Measurements from ENCODE around the gene NKX6-1. TPM values are rescaled to one million over a fixed set of nuclear protein-coding genes. Genes with fewer than 3 reads are reported as not detected.
A peak's percentile ranks its signal among the peaks of the same experiment; 100 is the strongest.

NKX6-1 gene
- total RNA-seq, 4 donors from 2014 or later, result 0.14 TPM; not detected in 3

DNA sequence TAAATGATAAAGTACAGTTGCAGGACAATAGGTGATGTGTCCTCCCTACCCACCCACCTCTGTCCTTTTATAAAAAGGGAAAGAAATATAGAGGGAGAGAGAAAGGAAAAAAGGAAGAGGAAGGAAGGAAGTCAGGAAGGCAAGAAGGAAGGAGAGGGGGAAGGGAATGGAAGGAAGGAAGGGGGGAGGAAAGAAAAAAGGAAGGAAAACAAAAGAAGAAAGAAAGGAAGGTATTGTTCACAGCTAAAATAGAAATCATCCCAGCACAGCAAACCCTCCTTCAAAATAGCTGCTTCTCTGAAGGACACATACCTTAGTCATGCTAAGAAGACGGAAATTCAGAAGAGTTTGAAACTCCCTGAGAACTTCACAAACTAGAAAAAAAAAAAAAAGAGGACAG, 8.4 kb downstream of the NKX6-1 start:
- Histone ChIP-seq H3K36me3 (no peaks in the 10 kb centered on the region), H3K4me3 (no peak overlapping the region), H3K9me3 (no peaks in the 10 kb centered on the region), H3K4me1 (peaks cover 5 to 14% (median 11%) of the 10 kb centered on the region in 4 donors), H3K27me3 (peaks cover 100% of the 10 kb centered on the region), H3K27ac (no peak overlapping the region)
- in situ Hi-C loops (cut with MboI; ENCODE audit: low pct_ligation_motif_present in 1 of 4, low pct_unique_long_range_greater_than_20kb in 1 of 4, low sequenced_read_pairs in 3 of 4) (no loop called here), intact Hi-C loops (cut with DNase I; ENCODE audit: low total_unique reads) (no loop called here)
- no peak for DNase-seq
- TF ChIP-seq POLR2A (IDR thresholded peaks at IDR 0.05) (no peak), EP300 (IDR thresholded peaks at IDR 0.05; ENCODE audit: low read depth) (no peak), POLR2AphosphoS5 (IDR thresholded peaks at IDR 0.05) (no peak)
- TF ChIP-seq, protein P1, sequence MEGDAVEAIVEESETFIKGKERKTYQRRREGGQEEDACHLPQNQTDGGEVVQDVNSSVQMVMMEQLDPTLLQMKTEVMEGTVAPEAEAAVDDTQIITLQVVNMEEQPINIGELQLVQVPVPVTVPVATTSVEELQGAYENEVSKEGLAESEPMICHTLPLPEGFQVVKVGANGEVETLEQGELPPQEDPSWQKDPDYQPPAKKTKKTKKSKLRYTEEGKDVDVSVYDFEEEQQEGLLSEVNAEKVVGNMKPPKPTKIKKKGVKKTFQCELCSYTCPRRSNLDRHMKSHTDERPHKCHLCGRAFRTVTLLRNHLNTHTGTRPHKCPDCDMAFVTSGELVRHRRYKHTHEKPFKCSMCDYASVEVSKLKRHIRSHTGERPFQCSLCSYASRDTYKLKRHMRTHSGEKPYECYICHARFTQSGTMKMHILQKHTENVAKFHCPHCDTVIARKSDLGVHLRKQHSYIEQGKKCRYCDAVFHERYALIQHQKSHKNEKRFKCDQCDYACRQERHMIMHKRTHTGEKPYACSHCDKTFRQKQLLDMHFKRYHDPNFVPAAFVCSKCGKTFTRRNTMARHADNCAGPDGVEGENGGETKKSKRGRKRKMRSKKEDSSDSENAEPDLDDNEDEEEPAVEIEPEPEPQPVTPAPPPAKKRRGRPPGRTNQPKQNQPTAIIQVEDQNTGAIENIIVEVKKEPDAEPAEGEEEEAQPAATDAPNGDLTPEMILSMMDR (IDR thresholded peaks at IDR 0.05), result no peak
- 33 to 44% methylated on average over 1 of the region's 1 CpG for WGBS, 2 donors (ENCODE audit: low coverage in 1 of 2)

DNA sequence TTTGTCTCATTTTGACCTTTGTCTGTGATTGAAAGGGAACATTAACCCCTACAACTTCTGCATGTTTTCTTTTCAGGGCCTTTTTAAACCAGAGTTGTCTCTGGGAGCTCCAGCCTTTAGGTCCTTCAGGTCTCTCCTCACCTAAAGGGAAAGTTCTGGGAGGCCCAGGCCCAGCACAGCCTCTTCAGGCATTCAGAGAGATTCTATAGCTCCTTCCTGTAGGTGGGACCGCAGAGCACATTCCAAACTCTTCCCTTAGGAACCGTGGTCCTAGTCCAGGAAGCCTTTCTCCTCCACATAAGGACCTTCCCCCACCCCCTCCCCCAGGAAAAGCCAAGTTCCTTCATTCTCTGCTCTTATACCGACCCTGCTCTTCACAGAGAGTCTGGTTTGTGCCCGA, 14.9 kb downstream of the NKX6-1 start:
- intact Hi-C loops (cut with DNase I; ENCODE audit: low total_unique reads), result no loop called here
- H3K27me3 ChIP-seq, result peaks cover 100% of the 10 kb centered on the region
- DNase-seq, result no peak
- in situ Hi-C loops (cut with MboI; ENCODE audit: low pct_ligation_motif_present in 1 of 4, low pct_unique_long_range_greater_than_20kb in 1 of 4, low sequenced_read_pairs in 3 of 4), result no loop called here
- H3K9me3 ChIP-seq, result no peaks in the 10 kb centered on the region
- TF ChIP-seq POLR2AphosphoS5 (IDR thresholded peaks at IDR 0.05) (no peak), POLR2A (IDR thresholded peaks at IDR 0.05) (no peak), EP300 (IDR thresholded peaks at IDR 0.05; ENCODE audit: low read depth) (no peak)
- TF ChIP-seq, protein P1 (IDR thresholded peaks at IDR 0.05), result no peak
- peaks cover 4 to 28% (median 17%) of the 10 kb centered on the region in 4 donors for H3K4me1 ChIP-seq
- H3K36me3 ChIP-seq, result no peaks in the 10 kb centered on the region
- 60 to 75% methylated on average over 2 to 4 of the region's 4 CpGs for WGBS, 2 donors (ENCODE audit: low coverage in 1 of 2)
- H3K4me3 ChIP-seq, result no peak overlapping the region
- H3K27ac ChIP-seq, result no peak overlapping the region

DNA sequence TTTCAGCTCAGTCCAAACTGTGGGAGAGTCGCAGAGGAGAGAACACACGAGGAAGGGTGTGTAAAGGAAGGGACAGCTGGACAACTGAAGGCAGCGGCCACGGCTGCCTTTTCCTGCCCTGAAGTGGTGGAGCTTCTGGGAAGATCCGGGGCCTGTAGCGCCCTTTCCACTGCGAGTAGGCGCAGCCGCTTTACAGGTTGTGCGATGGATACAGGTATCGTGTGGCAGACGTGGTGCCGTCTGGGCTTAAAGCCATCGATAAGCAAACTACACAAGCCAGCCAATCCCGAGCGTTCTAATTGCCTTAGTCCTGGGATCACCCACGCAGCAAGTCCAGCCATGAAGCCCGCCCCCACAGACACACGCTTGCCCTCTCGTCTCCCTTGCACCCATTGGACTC, 15.4 kb downstream of the NKX6-1 start:
- no peak for DNase-seq
- intact Hi-C loops (cut with DNase I; ENCODE audit: low total_unique reads), result no loop called here
- in situ Hi-C loops (cut with MboI; ENCODE audit: low pct_ligation_motif_present in 1 of 4, low pct_unique_long_range_greater_than_20kb in 1 of 4, low sequenced_read_pairs in 3 of 4), result no loop called here
- Histone ChIP-seq H3K27me3 (peaks cover 100% of the 10 kb centered on the region), H3K36me3 (no peaks in the 10 kb centered on the region), H3K9me3 (no peaks in the 10 kb centered on the region), H3K4me3 (no peak overlapping the region), H3K27ac (no peak overlapping the region), H3K4me1 (peaks cover 4 to 28% (median 17%) of the 10 kb centered on the region in 4 donors)
- WGBS, 2 donors (ENCODE audit: low coverage in 1 of 2), result 38% methylated on average over 20 of the region's 20 CpGs; no CpG with 5 or more reads in 1 of the 2 donors
- TF ChIP-seq POLR2AphosphoS5 (IDR thresholded peaks at IDR 0.05), result no peak
- TF ChIP-seq, protein P1 (IDR thresholded peaks at IDR 0.05), result no peak
- no peak for TF ChIP-seq EP300 (IDR thresholded peaks at IDR 0.05; ENCODE audit: low read depth)
- no peak for TF ChIP-seq POLR2A (IDR thresholded peaks at IDR 0.05)

DNA sequence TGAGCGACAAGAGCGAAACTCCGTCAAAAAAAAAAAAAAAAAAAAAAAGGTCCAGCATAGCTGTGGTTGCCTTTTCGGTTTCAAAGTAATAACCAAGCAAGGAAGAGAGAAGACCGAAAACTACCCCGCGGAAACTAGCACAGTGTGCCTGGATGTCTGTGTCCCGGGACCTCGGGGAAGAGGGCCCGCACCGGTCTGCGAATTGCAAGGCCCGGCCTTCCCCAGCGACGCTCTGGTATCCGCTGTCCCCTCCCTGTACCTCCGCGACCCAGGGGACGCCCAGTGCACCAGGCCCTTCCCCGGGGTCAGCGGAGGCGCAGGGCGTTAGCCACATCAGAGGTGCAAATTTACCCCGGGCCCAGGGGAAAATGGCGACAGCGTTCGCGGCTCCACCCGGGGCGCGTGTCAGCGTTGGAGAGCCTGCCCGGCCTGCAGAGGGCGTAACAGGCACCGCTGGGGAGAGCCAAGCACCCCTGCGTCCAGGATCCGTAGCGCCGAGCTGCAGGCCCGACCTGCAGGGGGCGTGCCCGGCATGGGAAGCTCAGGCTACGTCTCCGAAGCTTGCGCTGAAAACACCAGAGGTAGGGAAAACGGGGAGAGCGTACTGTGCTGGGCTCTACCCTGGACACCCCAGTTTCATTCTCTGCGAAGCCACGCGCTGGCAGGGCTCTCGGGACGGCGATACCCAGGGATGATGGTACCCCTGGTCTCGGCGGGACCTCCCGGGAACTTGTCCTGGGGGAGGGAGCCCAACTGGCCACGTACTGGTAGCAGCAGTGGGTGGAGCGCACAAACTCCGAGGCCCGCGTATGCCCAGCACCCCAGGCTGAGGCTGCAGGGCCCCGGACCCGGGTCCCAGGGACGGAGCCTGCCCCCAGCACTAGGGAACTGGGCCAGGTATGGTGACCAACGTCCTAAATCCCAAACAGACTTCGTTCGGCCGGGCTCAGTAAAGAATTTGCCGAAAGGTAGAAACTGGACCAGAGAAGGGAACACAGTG, 16.2 kb downstream of the NKX6-1 start:
- WGBS, 2 donors (ENCODE audit: low coverage in 1 of 2), result 10 to 24% methylated on average over 2 to 52 of the region's 69 CpGs
- intact Hi-C loops (cut with DNase I; ENCODE audit: low total_unique reads), result no loop called here
- Histone ChIP-seq H3K27ac (no peak overlapping the region), H3K9me3 (no peaks in the 10 kb centered on the region), H3K4me1 (peaks cover 4 to 28% (median 17%) of the 10 kb centered on the region in 4 donors), H3K27me3 (peaks cover 98% of the 10 kb centered on the region), H3K36me3 (no peaks in the 10 kb centered on the region), H3K4me3 (peak overlapping the region in 3 of 4 donors; percentile 6 to 37 (median 21))
- TF ChIP-seq EP300 (IDR thresholded peaks at IDR 0.05; ENCODE audit: low read depth), result no peak
- TF ChIP-seq, protein P1 (IDR thresholded peaks at IDR 0.05), result peak in 4 of 5 experiments; percentile 43 to 65 (median 50)
- peak; percentile 64 for DNase-seq
- in situ Hi-C loops (cut with MboI; ENCODE audit: low pct_ligation_motif_present in 1 of 4, low pct_unique_long_range_greater_than_20kb in 1 of 4, low sequenced_read_pairs in 3 of 4), result no loop called here
